K562 (cell line): ENCODE results near the gene DDX5. TPM values are rescaled to one million over a fixed set of nuclear protein-coding genes. Genes with fewer than 3 reads are reported as not detected.
A peak's percentile ranks its signal among the peaks of the same experiment; 100 is the strongest.

ENCODE experiments used
- BRF2 ChIP-seq: IDR thresholded peaks from 3 replicates; pipeline ENCODE4 v1.6.1; 2011; ENCODE audit warnings: borderline replicate concordance, mild to moderate bottlenecking; ENCODE audit not compliant: insufficient read length, insufficient read depth
- CCNT2 ChIP-seq: IDR thresholded peaks from 2 replicates; pipeline ENCODE4 v1.6.1; 2011; ENCODE audit warnings: borderline replicate concordance, low read depth, mild to moderate bottlenecking, moderate library complexity, mixed read lengths, low read length; ENCODE audit not compliant: insufficient read length; ENCODE audit errors: extremely low read depth
- CREBBP ChIP-seq: IDR thresholded peaks from one replicate; pipeline ENCODE4 v1.6.1; 2012; ENCODE audit warnings: low read depth, mild to moderate bottlenecking, control low read depth, inconsistent platforms, low read length
- ETV5 ChIP-seq: sonication (generic); formaldehyde crosslinking; IDR thresholded peaks from 2 replicates; pipeline ENCODE4 v1.4.0; 2020; ENCODE audit warnings: low read depth, mild to moderate bottlenecking, missing genetic modification reagents
- ETV6 ChIP-seq, 3 experiments: fragments of 150-350 bp in 1 of 3; sonication (generic) in 1 of 3; formaldehyde crosslinking in 1 of 3; IDR thresholded peaks; 2 replicates each; pipeline versions ENCODE4 v1.6.1 to v1.8.0; 2014 to 2022; ENCODE audit warnings: borderline replicate concordance in 2 of 3, low read depth in 2 of 3, antibody characterized with exemption in 1 of 3, low read length in 1 of 3, mild to moderate bottlenecking in 1 of 3, missing genetic modification reagents in 1 of 3
- HMG20A ChIP-seq: fragments of 450-650 bp; formaldehyde crosslinking; conservative IDR thresholded peaks from 2 replicates; pipeline ENCODE4 v1.4.0; 2020; ENCODE audit warnings: mild to moderate bottlenecking, mixed read lengths
- HNRNPUL1 ChIP-seq: fragments of 200-400 bp; formaldehyde crosslinking; IDR thresholded peaks from 2 replicates; pipeline ENCODE4 v1.6.1; 2017; ENCODE audit warnings: low read length
- ID3 ChIP-seq, 2 experiments: fragments of 250-450 bp in 1 of 2; fragments of 450-650 bp in 1 of 2; sonication (Bioruptor Pico) in 1 of 2; IDR thresholded peaks; 2 replicates each; pipeline versions ENCODE4 v1.6.1 to v1.8.0; 2016 to 2021; ENCODE audit warnings: mild to moderate bottlenecking in 2 of 2, moderate library complexity in 2 of 2, missing compliant biosample characterization in 1 of 2, missing genetic modification characterization in 1 of 2
- JUND ChIP-seq, 2 experiments: IDR thresholded peaks; 2 replicates in 1 of 2; 3 replicates in 1 of 2; pipeline ENCODE4 v1.6.1; 2011; ENCODE audit warnings: borderline replicate concordance in 2 of 2, low read depth in 2 of 2, low read length in 2 of 2, improper control_type of control experiment in 1 of 2, missing biosample characterization in 1 of 2, missing genetic modification characterization in 1 of 2, missing genetic modification reagents in 1 of 2
- KAT8 ChIP-seq: fragments of 450-650 bp; IDR thresholded peaks from 2 replicates; pipeline ENCODE4 v1.6.1; 2016; ENCODE audit warnings: low read depth, mild to moderate bottlenecking
- NCOA2 ChIP-seq, 2 experiments: fragments of 450-650 bp; IDR thresholded peaks; 2 replicates each; pipeline ENCODE4 v1.6.1; 2018; ENCODE audit warnings: mild to moderate bottlenecking in 2 of 2, moderate library complexity in 1 of 2; ENCODE audit not compliant: partially characterized antibody in 2 of 2
- PHB2 ChIP-seq: fragments of 450-650 bp; IDR thresholded peaks from 2 replicates; pipeline ENCODE4 v1.6.1; 2017; ENCODE audit warnings: low read depth
- PPARD ChIP-seq: fragments of 250-450 bp; sonication (Bioruptor Pico); IDR thresholded peaks from 2 replicates; pipeline ENCODE4 v1.8.0; 2022; ENCODE audit warnings: inconsistent platforms, mild to moderate bottlenecking, moderate library complexity
- PYGO2 ChIP-seq: fragments of 450-650 bp; IDR thresholded peaks from 2 replicates; pipeline ENCODE4 v1.6.1; 2016; ENCODE audit warnings: mild to moderate bottlenecking, missing genetic modification characterization, moderate library complexity, missing compliant biosample characterization
- RB1 ChIP-seq: fragments of 450-650 bp; IDR thresholded peaks from 2 replicates; pipeline ENCODE4 v1.6.1; 2017; ENCODE audit warnings: low read depth, mild to moderate bottlenecking
- RFX5 ChIP-seq: IDR thresholded peaks from 2 replicates; pipeline ENCODE4 v1.6.1; 2011; ENCODE audit warnings: low read depth, mild to moderate bottlenecking, improper control_type of control experiment, low read length
- TBL1XR1 ChIP-seq, 2 experiments: IDR thresholded peaks; 2 replicates each; pipeline ENCODE4 v1.6.1; 2012; ENCODE audit warnings: improper control_type of control experiment in 2 of 2, low read length in 2 of 2, mild to moderate bottlenecking in 1 of 2
- ZNF217 ChIP-seq: sonication (generic); formaldehyde crosslinking; IDR thresholded peaks from 2 replicates; pipeline ENCODE4 v1.8.0; 2022; ENCODE audit warnings: mild to moderate bottlenecking, missing genetic modification reagents
- ZNF23 ChIP-seq: fragments of 250-450 bp; sonication (Bioruptor Pico); IDR thresholded peaks from 2 replicates; pipeline ENCODE4 v1.4.0; 2020; ENCODE audit warnings: mild to moderate bottlenecking
- ZNF445 ChIP-seq: fragments of 250-450 bp; sonication (Bioruptor Pico); IDR thresholded peaks from 2 replicates; pipeline ENCODE4 v1.4.0; 2020; ENCODE audit warnings: low read depth, mild to moderate bottlenecking, moderate library complexity
- polyA plus RNA-seq, 8 experiments: library from polyadenylated mRNA; depleted of rRNA in 4 of 8; stranded (reverse) in 5 of 8; unstranded in 3 of 8; fragments of >200 nt; fragmentation: Nextera tagmentation in 2 of 8; fragmentation: Illumina TruSeq in 1 of 8; extraction: Ambion mirVana in 2 of 8; extraction: Trizol in 1 of 8; gene quantifications; 2 replicates each; pipeline versions ENCODE4 v1.2.1 to v1.2.3, GENCODE V29; 2011 to 2014; ENCODE audit warnings: inconsistent platforms in 1 of 8, missing spikeins in 1 of 8
- total RNA-seq, 7 experiments: library from RNA; depleted of rRNA in 6 of 7; stranded (reverse); fragments of >200 nt in 6 of 7; fragmentation: Illumina TruSeq in 2 of 7; extraction: Trizol in 2 of 7; gene quantifications; 2 replicates each; pipeline versions ENCODE4 v1.2.1 to v1.2.3, GENCODE V29; 2011 to 2021; ENCODE audit warnings: low replicate concordance in 1 of 7
- TF ChIP-seq, protein P1 (sequence below), 2 experiments: IDR thresholded peaks; 2 replicates each; pipeline ENCODE4 v1.6.1; 2011; ENCODE audit warnings: borderline replicate concordance in 1 of 2, control low read depth in 1 of 2, low read depth in 1 of 2, low read length in 1 of 2, mild to moderate bottlenecking in 1 of 2, mixed read lengths in 1 of 2, moderate library complexity in 1 of 2; ENCODE audit not compliant: insufficient read depth in 1 of 2, insufficient read length in 1 of 2, poor library complexity in 1 of 2, severe bottlenecking in 1 of 2; ENCODE audit errors: extremely low read depth in 1 of 2
- TF ChIP-seq, protein P2 (sequence below), 2 experiments: IDR thresholded peaks; 2 replicates each; pipeline ENCODE4 v1.6.1; 2012; ENCODE audit warnings: improper control_type of control experiment in 2 of 2, low read depth in 2 of 2, low read length in 2 of 2, borderline replicate concordance in 1 of 2

DDX5 gene
- total and polyA plus RNA-seq, 9 of the 15 experiments (the other 6 are each of a cell fraction or from before 2014, with no cell fraction given): 306 to 1,639 (median 604) TPM

DNA sequence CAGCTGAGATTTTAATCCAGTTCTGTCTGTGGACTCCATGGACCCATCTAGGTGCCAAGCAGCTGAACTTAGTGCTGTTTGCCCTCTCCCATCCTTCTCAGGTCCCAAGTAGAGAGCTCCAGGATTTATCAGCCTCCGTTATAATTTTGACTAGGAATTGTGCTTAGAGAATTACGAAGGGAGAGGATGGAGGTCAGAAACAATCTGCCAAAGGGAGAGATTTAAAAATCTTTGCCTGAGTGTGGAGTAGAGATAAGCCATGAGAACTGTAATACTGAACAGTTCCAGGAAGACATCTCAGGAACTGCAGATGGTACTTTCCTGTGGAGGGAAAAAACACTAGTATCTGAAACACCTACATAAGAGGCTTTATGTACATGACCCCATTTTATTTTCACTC lies 27.7 kb upstream of the DDX5 start (continued):
- TF ChIP-seq BRF2: no peak
- TF ChIP-seq HNRNPUL1: no peak
- no peak for TF ChIP-seq ZNF445 (CRISPR knock-in tag)
- no peak for TF ChIP-seq ZNF217 (CRISPR knock-in tag)
- TF ChIP-seq PPARD (CRISPR knock-in tag): no peak
- no peak for TF ChIP-seq TBL1XR1 (IDR thresholded peaks at IDR 0.05; ENCODE audit: low read length in 2 of 2)
- peak; percentile 75; the same call in 1 of the 2 replicates for TF ChIP-seq PHB2
- no peak for TF ChIP-seq ETV5
- no peak for TF ChIP-seq ZNF23 (CRISPR knock-in tag)
- no peak for TF ChIP-seq RFX5
- peak; percentile 25 for TF ChIP-seq CCNT2
- peak; percentile 87 for TF ChIP-seq HMG20A (CRISPR knock-in tag)
- TF ChIP-seq KAT8: no peak
- no peak for TF ChIP-seq CREBBP
- TF ChIP-seq, protein P1, sequence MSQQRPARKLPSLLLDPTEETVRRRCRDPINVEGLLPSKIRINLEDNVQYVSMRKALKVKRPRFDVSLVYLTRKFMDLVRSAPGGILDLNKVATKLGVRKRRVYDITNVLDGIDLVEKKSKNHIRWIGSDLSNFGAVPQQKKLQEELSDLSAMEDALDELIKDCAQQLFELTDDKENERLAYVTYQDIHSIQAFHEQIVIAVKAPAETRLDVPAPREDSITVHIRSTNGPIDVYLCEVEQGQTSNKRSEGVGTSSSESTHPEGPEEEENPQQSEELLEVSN (IDR thresholded peaks at IDR 0.05; ENCODE audit: borderline replicate concordance in 1 of 2, extremely low read depth in 1 of 2, insufficient read depth in 1 of 2, insufficient read length in 1 of 2, low read depth in 1 of 2, low read length in 1 of 2, poor library complexity in 1 of 2, severe bottlenecking in 1 of 2): no peak
- TF ChIP-seq ID3 (CRISPR knock-in tag; IDR thresholded peaks at IDR 0.05): no peak
- 0 out of 2 replicates have a peak, but pooled peaks have one; percentile 21 for TF ChIP-seq ID3 (tag; IDR thresholded peaks at IDR 0.05)
- TF ChIP-seq, protein P2, sequence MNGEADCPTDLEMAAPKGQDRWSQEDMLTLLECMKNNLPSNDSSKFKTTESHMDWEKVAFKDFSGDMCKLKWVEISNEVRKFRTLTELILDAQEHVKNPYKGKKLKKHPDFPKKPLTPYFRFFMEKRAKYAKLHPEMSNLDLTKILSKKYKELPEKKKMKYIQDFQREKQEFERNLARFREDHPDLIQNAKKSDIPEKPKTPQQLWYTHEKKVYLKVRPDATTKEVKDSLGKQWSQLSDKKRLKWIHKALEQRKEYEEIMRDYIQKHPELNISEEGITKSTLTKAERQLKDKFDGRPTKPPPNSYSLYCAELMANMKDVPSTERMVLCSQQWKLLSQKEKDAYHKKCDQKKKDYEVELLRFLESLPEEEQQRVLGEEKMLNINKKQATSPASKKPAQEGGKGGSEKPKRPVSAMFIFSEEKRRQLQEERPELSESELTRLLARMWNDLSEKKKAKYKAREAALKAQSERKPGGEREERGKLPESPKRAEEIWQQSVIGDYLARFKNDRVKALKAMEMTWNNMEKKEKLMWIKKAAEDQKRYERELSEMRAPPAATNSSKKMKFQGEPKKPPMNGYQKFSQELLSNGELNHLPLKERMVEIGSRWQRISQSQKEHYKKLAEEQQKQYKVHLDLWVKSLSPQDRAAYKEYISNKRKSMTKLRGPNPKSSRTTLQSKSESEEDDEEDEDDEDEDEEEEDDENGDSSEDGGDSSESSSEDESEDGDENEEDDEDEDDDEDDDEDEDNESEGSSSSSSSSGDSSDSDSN (IDR thresholded peaks at IDR 0.05; ENCODE audit: borderline replicate concordance in 1 of 2, low read depth in 2 of 2, low read length in 2 of 2): no peak
- 0 out of 4 replicates have a peak, but pooled peaks of 1 of the 2 experiments have one; percentile 41 for TF ChIP-seq ETV6 (IDR thresholded peaks at IDR 0.05; ENCODE audit: borderline replicate concordance in 1 of 2, low read depth in 2 of 2, low read length in 1 of 2)
- no peak for TF ChIP-seq ETV6 (CRISPR knock-in tag; IDR thresholded peaks at IDR 0.05; ENCODE audit: borderline replicate concordance)
- no peak for TF ChIP-seq JUND (IDR thresholded peaks at IDR 0.05; ENCODE audit: borderline replicate concordance, low read depth, low read length)
- no peak for TF ChIP-seq JUND (tag; IDR thresholded peaks at IDR 0.05; ENCODE audit: borderline replicate concordance, low read depth, low read length)
- no peak for TF ChIP-seq PYGO2 (tag)
- peak in 1 of 2 experiments; percentile 84 for TF ChIP-seq NCOA2 (IDR thresholded peaks at IDR 0.05; ENCODE audit: partially characterized antibody in 2 of 2)
- TF ChIP-seq RB1: no peak
